ENCODE results near the gene GPX2. TPM values are rescaled to one million over a fixed set of nuclear protein-coding genes. Genes with fewer than 3 reads are reported as not detected.

The GPX2 gene
- total RNA-seq, 1 donor from 2014 or later: not detected

- DNase-seq (ENCODE audit: low spot score): peak; percentile 54
- intact Hi-C loops (cut with DNase I): no loop called here
These were observed 3.1 kb upstream of the GPX2 start for GRCh38 chr14:64945431-64946178.

DNA sequence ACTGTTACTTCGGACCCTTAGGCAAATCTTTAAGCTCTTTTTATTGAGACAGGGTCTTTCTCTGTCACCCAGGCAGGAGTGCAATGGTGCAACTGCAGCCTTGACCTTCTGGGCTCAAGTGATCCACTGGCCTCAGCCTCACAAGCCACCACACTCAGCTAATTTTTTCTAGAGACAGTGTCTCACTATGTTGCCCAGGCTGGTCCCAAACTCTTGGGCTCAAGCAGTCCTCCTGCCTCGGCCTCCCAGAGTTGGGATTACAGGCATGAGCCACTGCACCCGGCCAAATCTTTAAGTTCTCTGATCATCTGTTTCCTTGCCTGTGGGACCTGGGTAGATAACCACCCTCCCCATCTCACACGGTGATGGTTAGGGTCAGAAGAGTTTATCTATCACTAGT lies 2.3 kb upstream of the GPX2 start:
- intact Hi-C loops (cut with DNase I): no loop called here
- DNase-seq (ENCODE audit: low spot score): no peak

DNA sequence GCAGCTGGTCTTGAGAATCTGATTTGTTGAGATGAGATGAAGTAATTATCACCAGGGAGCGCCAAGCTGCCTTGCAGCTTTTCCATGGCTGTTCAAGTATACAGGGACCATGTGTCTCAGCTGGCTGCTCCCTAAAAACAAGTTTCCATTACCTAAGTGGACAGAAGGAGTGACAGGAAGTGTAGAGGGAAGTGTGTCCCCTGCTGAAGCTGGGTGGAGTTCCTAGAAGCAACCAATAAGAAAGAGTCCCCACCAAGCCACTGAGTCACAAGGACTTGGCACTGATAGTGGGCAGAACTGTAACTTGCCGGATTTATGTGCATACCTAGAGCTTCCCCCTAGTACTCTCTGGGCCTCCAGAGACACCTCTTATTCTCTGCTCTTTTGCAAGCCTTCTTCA lies 1.5 kb upstream of the GPX2 start:
- DNase-seq (ENCODE audit: low spot score): peak; percentile 7
- intact Hi-C loops (cut with DNase I): no loop called here

GRCh38 chr14:64943556-64943955 lies 1.0 kb upstream of the GPX2 start:
- DNase-seq (ENCODE audit: low spot score): no peak
- intact Hi-C loops (cut with DNase I): no loop called here

DNA sequence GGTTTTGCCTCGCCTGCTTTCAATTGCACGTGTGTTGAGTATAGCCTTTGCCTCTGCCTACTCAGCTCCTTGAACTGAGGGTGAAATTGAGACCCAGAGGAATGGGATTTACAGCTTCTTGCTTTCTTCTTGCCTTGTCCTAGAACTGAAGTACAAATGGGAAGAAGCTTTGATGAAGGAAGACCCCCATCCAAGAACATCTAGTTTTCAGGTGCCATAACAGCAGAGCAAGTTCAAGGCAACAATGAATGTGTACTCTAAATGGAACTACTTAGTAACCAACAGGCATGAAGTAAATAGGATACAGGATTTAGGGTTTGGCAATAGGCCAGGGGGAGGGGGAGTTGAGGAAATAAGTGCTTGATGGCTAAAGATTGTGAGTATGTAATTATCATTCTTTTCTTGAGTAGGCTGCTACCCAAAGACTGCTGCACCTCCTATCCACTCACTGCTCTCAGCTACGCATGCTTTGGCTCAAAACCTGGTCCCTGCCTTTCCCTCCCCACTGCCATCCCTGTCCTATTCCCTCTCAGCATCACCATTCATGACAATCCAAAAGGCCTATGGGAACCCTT lies 2.1 kb downstream of the GPX2 start:
- no peak for DNase-seq (ENCODE audit: low spot score)
- intact Hi-C loops (cut with DNase I): no loop called here

DNA sequence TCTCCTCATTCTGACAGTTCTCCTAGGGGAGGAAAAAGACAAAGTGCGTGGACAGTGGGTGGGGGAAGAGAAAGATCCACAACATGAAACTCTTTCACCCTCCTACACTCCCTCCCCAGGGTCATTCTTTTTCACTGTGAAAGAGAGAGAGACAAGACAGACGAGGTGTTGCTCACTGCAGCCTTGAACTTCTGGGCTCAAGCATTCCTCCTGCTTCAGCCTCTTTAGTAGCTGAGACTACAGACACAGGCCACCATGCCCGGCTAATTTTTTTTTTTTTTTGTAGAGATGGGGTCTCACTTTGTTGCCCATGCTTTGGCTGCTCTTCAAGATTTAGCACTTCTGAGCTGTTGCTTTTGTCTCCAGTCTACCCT lies 2.7 kb downstream of the GPX2 start:
- intact Hi-C loops (cut with DNase I): no loop called here

GRCh38 chr14:64938972-64939816 lies 3.4 kb downstream of the GPX2 start:
- peak; percentile 19 for DNase-seq (ENCODE audit: low spot score)
- intact Hi-C loops (cut with DNase I): no loop called here

More for the DNA sequence above, 2.7 kb downstream of the GPX2 start:
- no peak for DNase-seq (ENCODE audit: low spot score)

DNA sequence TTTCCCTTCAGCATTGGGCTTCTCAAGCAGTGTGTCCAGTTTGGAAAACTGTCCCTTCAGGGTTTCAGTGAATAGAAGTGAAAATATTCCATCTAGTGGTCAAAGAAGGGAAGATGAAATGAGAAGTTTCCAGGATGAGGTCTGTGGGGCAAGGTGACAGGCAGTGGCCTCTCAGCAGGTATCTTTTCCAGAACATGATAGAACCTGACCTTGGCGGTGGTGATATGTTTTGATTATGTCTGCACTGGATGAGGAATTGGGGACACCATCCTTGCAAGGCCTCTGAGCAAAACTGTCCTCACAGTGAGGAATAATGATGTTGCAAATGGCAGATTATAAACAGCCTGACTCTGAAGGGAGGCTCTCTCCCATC lies 4.7 kb downstream of the GPX2 start:
- DNase-seq (ENCODE audit: low spot score): no peak
- intact Hi-C loops (cut with DNase I): no loop called here

GRCh38 chr14:64937171-64937820 lies 5.2 kb downstream of the GPX2 start:
- DNase-seq (ENCODE audit: low spot score): no peak
- intact Hi-C loops (cut with DNase I): no loop called here

DNA sequence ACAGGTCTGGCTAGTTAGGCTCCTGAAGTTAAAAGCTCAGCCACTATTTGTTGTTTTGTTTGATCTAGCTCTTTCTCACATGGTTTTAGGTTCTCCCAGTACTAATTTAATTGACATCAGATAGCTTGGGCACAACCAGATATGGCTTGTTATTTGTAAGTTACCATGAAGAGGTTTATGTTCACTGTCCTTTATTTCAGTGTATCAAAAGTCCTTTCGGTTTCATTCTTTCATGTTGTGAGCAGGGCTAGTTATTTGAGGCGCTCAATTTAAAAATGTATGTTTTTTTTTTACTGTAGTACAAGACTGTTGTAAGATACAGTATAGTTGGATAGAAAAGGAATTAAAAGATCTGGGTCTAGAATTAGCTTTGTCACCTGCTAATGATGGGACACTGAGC lies 7.0 kb downstream of the GPX2 start:
- DNase-seq (ENCODE audit: low spot score): no peak
- intact Hi-C loops (cut with DNase I): no loop called here

DNA sequence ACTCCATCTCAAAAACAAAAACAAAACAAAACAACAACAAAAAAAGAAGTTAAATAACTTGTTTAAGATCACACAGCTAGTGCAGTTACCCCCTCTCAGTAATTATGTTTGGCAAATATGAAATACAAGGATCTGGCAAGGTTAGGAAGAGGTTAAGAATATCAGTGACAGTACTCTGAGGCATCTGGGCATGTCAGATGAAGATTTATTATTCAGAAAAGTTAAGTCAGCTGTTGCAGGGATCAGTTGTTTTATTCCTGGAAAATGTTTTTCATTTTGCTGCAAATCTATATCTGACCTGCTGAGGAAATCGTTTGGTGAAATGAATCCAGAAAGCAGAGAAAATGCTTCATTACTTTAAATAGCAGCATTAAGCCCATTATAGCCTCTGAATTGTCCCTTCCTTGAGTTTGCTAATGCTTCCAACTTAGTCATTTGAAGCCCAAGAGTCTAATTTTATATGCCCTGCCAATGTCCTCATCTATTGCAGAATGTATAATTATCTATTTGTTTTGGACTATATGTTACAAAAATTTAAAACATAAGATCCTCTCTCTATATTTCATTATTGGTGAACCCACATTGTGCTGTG lies 8.1 kb downstream of the GPX2 start:
- intact Hi-C loops (cut with DNase I): no loop called here
- no peak for DNase-seq (ENCODE audit: low spot score)

DNA sequence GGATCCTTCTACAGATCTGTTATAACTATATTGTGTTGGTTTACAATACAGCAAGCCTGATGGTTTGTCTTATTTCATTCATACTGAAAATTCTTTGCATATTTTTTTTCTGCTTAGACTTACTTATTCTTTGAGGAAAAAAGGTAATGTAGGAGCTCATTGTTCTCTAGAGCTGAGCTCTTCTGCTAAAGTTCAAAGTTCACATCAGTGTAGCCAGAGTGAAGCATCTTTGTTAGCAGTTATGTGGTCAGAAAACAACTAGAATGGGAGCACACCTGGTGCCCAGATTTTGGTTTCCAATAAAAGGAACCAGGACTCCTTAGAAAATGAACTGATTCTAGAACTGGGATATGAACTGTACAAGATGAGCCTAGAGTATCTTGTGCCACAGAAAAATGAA lies 10.3 kb downstream of the GPX2 start:
- no peak for DNase-seq (ENCODE audit: low spot score)
- intact Hi-C loops (cut with DNase I): no loop called here

DNA sequence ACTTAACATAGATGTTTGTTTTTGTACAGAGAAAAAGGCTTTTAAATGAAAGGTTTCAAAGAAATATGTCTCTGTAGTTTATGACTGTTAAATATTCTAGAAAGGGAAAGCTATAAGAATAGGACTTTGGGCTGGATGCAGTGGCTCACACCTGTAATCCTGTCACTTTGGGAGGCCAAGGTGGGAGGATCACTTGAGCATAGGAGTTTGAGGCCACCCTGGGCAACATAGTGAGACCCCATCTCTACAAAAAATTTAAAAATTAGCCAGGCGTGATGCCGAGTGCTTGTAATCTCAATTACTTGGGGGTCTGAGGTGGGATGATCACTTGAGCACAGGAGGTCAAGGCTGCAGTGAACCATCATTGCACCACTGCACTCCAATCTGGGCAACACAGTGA lies 11.4 kb downstream of the GPX2 start:
- no peak for DNase-seq (ENCODE audit: low spot score)
- intact Hi-C loops (cut with DNase I): no loop called here

- intact Hi-C loops (cut with DNase I): no loop called here
- no peak for DNase-seq (ENCODE audit: low spot score)
These were observed 12.3 kb downstream of the GPX2 start for GRCh38 chr14:64930085-64930843.

DNA sequence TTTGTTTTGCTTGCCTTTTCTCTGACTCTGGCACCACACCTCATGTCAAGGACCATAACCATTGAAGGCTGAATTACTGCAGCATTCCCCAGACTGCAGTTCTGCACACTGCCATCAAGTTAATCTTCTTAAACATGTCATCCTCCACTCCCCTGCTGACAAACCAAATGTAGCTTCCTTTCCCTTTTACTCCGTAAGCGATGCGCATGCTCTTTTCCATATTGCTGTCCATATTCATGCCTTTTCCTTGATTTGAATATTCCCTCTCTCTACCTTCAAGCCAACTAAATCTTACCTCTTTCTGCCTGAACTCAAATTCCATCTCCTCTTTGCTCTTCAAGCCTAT lies 13.6 kb downstream of the GPX2 start:
- DNase-seq (ENCODE audit: low spot score): no peak
- intact Hi-C loops (cut with DNase I): no loop called here

- intact Hi-C loops (cut with DNase I): no loop called here
- DNase-seq (ENCODE audit: low spot score): no peak
These were observed 14.1 kb downstream of the GPX2 start for GRCh38 chr14:64928239-64929013.

DNA sequence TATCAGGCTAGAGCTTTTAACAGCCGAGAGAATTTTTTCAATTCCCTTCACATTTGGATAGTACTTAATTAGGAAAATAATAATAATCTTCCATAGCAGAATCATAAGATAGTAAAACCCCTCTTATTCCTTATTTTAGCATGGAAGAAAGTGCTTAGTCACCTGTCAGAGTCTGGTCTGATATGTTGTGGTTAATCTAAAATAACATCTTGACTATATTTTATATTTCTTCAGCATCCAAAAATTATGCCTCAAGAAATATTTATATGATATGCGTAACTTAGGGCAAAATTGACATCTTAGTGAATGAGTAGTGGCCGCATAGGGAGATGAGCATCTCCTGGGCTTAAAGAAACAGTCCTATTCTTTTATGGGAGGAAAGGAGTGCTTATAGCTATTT lies 15.5 kb downstream of the GPX2 start:
- intact Hi-C loops (cut with DNase I): no loop called here
- no peak for DNase-seq (ENCODE audit: low spot score)

DNA sequence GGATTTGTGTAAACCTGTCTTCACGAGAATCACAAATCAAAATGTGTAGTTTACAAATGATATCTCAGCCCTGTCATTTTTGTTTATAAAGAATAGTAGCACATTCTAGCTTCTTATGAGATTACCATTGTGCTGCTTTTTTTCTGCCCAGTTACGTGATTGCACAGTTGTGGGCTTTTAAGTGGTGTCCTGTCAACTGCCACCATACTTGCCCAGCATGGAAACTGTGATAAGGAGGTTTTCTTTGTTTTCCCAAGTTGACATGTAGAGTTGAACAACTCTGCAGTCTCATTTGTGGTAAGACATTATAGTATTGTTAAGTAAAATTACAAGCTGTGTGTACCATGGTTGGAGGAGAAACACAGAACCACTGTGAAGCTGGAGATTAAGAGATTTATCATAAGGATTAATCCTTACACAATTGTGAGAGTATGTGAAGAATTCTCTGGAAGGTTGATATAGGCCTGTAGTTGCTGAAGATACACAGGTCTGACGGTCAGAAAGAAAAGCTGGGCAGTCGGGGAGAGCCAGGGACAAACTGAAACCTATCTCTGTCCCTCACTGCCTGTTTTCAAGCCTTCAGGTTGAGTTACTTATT lies 16.0 kb downstream of the GPX2 start:
- no peak for DNase-seq (ENCODE audit: low spot score)
- intact Hi-C loops (cut with DNase I): no loop called here
